H9 (cell line): Measurements from ENCODE around the gene LRRC61. TPM values are rescaled to one million over a fixed set of nuclear protein-coding genes. Genes with fewer than 3 reads are reported as not detected.

Source experiments
- DNase-seq: peaks from one replicate; pipeline ENCODE4 v3.0.0-alpha.2; 2017
- H2AFZ ChIP-seq: one replicate; pipeline ENCODE4 v1.6.1; 2013; ENCODE audit warnings: mild to moderate bottlenecking, low read length, control low read depth, moderate library complexity
- H2AK5ac ChIP-seq: 2 replicates; pipeline ENCODE4 v1.6.1; 2013; ENCODE audit warnings: low read length, control low read depth, mixed read lengths; ENCODE audit not compliant: insufficient read length
- H2BK120ac ChIP-seq: one replicate; pipeline ENCODE4 v1.6.1; 2013; ENCODE audit warnings: low read depth, mild to moderate bottlenecking, low read length, control low read depth, inconsistent platforms; ENCODE audit not compliant: poor library complexity, severe bottlenecking
- H2BK12ac ChIP-seq: 2 replicates; pipeline ENCODE4 v1.6.1; 2013; ENCODE audit warnings: low read length, control low read depth, mixed read lengths, low read depth; ENCODE audit not compliant: insufficient read length
- H2BK15ac ChIP-seq: 2 replicates; pipeline ENCODE4 v1.6.1; 2013; ENCODE audit warnings: low read depth, low read length, control low read depth
- H2BK20ac ChIP-seq: one replicate; pipeline ENCODE4 v1.6.1; 2013; ENCODE audit warnings: low read depth, mild to moderate bottlenecking, low read length, control low read depth, inconsistent platforms; ENCODE audit not compliant: poor library complexity, severe bottlenecking
- H2BK5ac ChIP-seq: 2 replicates; pipeline ENCODE4 v1.6.1; 2013; ENCODE audit warnings: low read length, control low read depth, mixed read lengths; ENCODE audit not compliant: insufficient read length
- H3K14ac ChIP-seq: 2 replicates; pipeline ENCODE4 v1.6.1; 2013; ENCODE audit warnings: low read length, control low read depth; ENCODE audit not compliant: insufficient read depth
- H3K18ac ChIP-seq: 2 replicates; pipeline ENCODE4 v1.6.1; 2013; ENCODE audit warnings: low read depth, mild to moderate bottlenecking, mixed read lengths, low read length, control low read depth; ENCODE audit not compliant: insufficient read length
- H3K23ac ChIP-seq: 2 replicates; pipeline ENCODE4 v1.6.1; 2013; ENCODE audit warnings: low read length, control low read depth, mixed read lengths, low read depth; ENCODE audit not compliant: insufficient read length
- H3K23me2 ChIP-seq: 2 replicates; pipeline ENCODE4 v1.6.1; 2013; ENCODE audit warnings: low read depth, mild to moderate bottlenecking, mixed read lengths, low read length, control low read depth; ENCODE audit not compliant: insufficient read length, poor library complexity, severe bottlenecking
- H3K27ac ChIP-seq: 2 replicates; pipeline ENCODE4 v1.5.1; 2013; ENCODE audit warnings: low read length, control low read depth, mixed read lengths, low read depth; ENCODE audit not compliant: insufficient read length
- H3K27me3 ChIP-seq: 2 replicates; pipeline ENCODE4 v1.6.1; 2013; ENCODE audit warnings: low read length, control low read depth, inconsistent platforms; ENCODE audit not compliant: insufficient read depth
- H3K4ac ChIP-seq: 2 replicates; pipeline ENCODE4 v1.6.1; 2013; ENCODE audit warnings: low read depth, mild to moderate bottlenecking, control low read depth, inconsistent platforms, low read length, moderate library complexity
- H3K4me1 ChIP-seq: 2 replicates; pipeline ENCODE4 v1.6.1; 2013; ENCODE audit warnings: low read length, control low read depth, inconsistent platforms; ENCODE audit not compliant: insufficient read depth
- H3K4me2 ChIP-seq: 2 replicates; pipeline ENCODE4 v1.6.1; 2013; ENCODE audit warnings: low read length, control low read depth, mixed read lengths; ENCODE audit not compliant: insufficient read length, insufficient read depth
- H3K56ac ChIP-seq: 2 replicates; pipeline ENCODE4 v1.6.1; 2013; ENCODE audit warnings: low read depth, mild to moderate bottlenecking, mixed read lengths, low read length, control low read depth; ENCODE audit not compliant: insufficient read length
- H3K79me1 ChIP-seq: 2 replicates; pipeline ENCODE4 v1.6.1; 2013; ENCODE audit warnings: low read depth, mild to moderate bottlenecking, moderate library complexity, low read length, control low read depth, inconsistent platforms; ENCODE audit not compliant: insufficient read depth, poor library complexity, severe bottlenecking
- H3K79me2 ChIP-seq: 2 replicates; pipeline ENCODE4 v1.6.1; 2013; ENCODE audit warnings: low read length, control low read depth, inconsistent platforms; ENCODE audit not compliant: insufficient read depth
- H3K9ac ChIP-seq: 2 replicates; pipeline ENCODE4 v1.6.1; 2013; ENCODE audit warnings: low read length, control low read depth, mixed read lengths; ENCODE audit not compliant: insufficient read length; ENCODE audit errors: extremely low read depth
- H3K9me3 ChIP-seq: one replicate; pipeline ENCODE4 v1.6.1; 2013; ENCODE audit warnings: low read depth, low read length, inconsistent platforms; ENCODE audit not compliant: control insufficient read depth
- H3T11ph ChIP-seq: one replicate; pipeline ENCODE4 v1.6.1; 2013; ENCODE audit warnings: mild to moderate bottlenecking, low read length, control low read depth, inconsistent platforms
- H4K20me1 ChIP-seq: one replicate; pipeline ENCODE4 v1.6.1; 2013; ENCODE audit not compliant: control insufficient read depth, insufficient read length, insufficient read depth
- H4K5ac ChIP-seq: 2 replicates; pipeline ENCODE4 v1.6.1; 2013; ENCODE audit warnings: low read depth, mild to moderate bottlenecking, mixed read lengths, low read length, control low read depth; ENCODE audit not compliant: insufficient read length
- H4K8ac ChIP-seq: replicated peaks from 2 replicates; pipeline ENCODE4 v1.6.1; 2013; ENCODE audit warnings: low read length, control low read depth, mixed read lengths, low read depth; ENCODE audit not compliant: insufficient read length
- H4K91ac ChIP-seq: 2 replicates; pipeline ENCODE4 v1.6.1; 2013; ENCODE audit warnings: low read depth, mild to moderate bottlenecking, moderate library complexity, mixed read lengths, low read length, control low read depth; ENCODE audit not compliant: insufficient read length
- H3K27ac Mint-ChIP-seq, 3 experiments: 2 replicates in 2 of 3; 3 replicates in 1 of 3; pipeline ENCODE4 v1.8.0; 2020 to 2021; ENCODE audit warnings: mixed read lengths in 3 of 3, mild to moderate bottlenecking in 1 of 3, moderate library complexity in 1 of 3
- H3K27me3 Mint-ChIP-seq: 2 replicates; pipeline ENCODE4 v1.8.0; 2021; ENCODE audit warnings: low read depth, mild to moderate bottlenecking, moderate library complexity, mixed read lengths
- H3K36me3 Mint-ChIP-seq, 3 experiments: 2 replicates in 2 of 3; 3 replicates in 1 of 3; pipeline ENCODE4 v1.8.0; 2020 to 2021; ENCODE audit warnings: low read depth in 3 of 3, mixed read lengths in 3 of 3; ENCODE audit not compliant: insufficient read depth in 1 of 3
- H3K4me1 Mint-ChIP-seq, 2 experiments: 2 replicates each; pipeline ENCODE4 v1.8.0; 2020; ENCODE audit warnings: mixed read lengths in 2 of 2
- H3K4me3 Mint-ChIP-seq, 2 experiments: 2 replicates in 1 of 2; 3 replicates in 1 of 2; pipeline ENCODE4 v1.8.0; 2020 to 2021; ENCODE audit warnings: mild to moderate bottlenecking in 2 of 2, mixed read lengths in 2 of 2, moderate library complexity in 1 of 2
- H3K9me3 Mint-ChIP-seq, 2 experiments: 2 replicates in 1 of 2; 3 replicates in 1 of 2; pipeline ENCODE4 v1.8.0; 2020; ENCODE audit warnings: mild to moderate bottlenecking in 2 of 2, mixed read lengths in 2 of 2, moderate library complexity in 1 of 2
- WGBS: extraction: QIAGEN DNeasy Blood & Tissue Kit; methylation state at CpG from one replicate; pipeline ENCODE4 v1.1.7; 2013; ENCODE audit warnings: missing lambda C conversion rate, low lambda C conversion rate, mixed read lengths; ENCODE audit not compliant: insufficient read length; ENCODE audit errors: extremely low coverage; 5-methylcytosine and 5-hydroxymethylcytosine counted together
- total RNA-seq: library from RNA; stranded (reverse); gene quantifications from 2 replicates; pipeline ENCODE4 v1.2.1, GENCODE V29; 2021
- TF ChIP-seq, protein P1 (sequence below): fragments of 200-600 bp; sonication (generic); conservative IDR thresholded peaks from 3 replicates; pipeline ENCODE4 v1.8.0; 2021; ENCODE audit warnings: antibody characterized with exemption, mild to moderate bottlenecking

The LRRC61 gene
- total RNA-seq, 1 experiment from 2014 or later: 24.4 TPM

DNA sequence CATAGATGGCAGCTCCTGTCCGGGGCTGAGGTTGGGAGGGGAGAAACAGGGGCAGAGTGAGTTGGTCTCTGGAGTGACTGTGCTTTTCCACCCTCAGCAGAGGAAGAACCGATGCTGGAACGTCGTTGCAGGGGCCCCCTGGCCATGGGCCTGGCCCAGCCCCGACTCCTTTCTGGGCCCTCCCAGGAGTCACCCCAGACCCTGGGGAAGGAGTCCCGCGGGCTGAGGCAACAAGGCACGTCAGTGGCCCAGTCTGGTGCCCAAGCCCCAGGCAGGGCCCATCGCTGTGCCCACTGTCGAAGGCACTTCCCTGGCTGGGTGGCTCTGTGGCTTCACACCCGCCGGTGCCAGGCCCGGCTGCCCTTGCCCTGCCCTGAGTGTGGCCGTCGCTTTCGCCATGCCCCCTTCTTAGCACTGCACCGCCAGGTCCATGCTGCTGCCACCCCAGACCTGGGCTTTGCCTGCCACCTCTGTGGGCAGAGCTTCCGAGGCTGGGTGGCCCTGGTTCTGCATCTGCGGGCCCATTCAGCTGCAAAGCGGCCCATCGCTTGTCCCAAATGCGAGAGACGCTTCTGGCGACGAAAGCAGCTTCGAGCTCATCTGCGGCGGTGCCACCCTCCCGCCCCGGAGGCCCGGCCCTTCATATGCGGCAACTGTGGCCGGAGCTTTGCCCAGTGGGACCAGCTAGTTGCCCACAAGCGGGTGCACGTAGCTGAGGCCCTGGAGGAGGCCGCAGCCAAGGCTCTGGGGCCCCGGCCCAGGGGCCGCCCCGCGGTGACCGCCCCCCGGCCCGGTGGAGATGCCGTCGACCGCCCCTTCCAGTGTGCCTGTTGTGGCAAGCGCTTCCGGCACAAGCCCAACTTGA is 48.2 kb downstream of the LRRC61 start:
- H3K4me1 ChIP-seq: peaks cover 3% of the 10 kb centered on the region; the same call in 1 of the 2 replicates
- no peak overlapping the region for H4K91ac ChIP-seq
- no peak overlapping the region for H3K18ac ChIP-seq
- H3K23ac ChIP-seq: no peak overlapping the region
- H3K4me1 Mint-ChIP-seq: peaks cover 45 to 57% of the 10 kb centered on the region in 2 experiments
- no peak overlapping the region for H3T11ph ChIP-seq
- no peak overlapping the region for H3K4me2 ChIP-seq
- no peaks in the 10 kb centered on the region; the same call in 1 of the 2 replicates for H3K27me3 Mint-ChIP-seq
- no peak overlapping the region for H3K4me3 Mint-ChIP-seq
- peaks cover 12% of the 10 kb centered on the region; the same call in 1 of the 2 replicates for H3K79me2 ChIP-seq
- H2AK5ac ChIP-seq: no peak overlapping the region
- no peak overlapping the region for H4K5ac ChIP-seq
- no peak overlapping the region for H3K27ac ChIP-seq
- no peak overlapping the region for H3K14ac ChIP-seq
- H3K36me3 Mint-ChIP-seq: peaks cover 30 to 54% (median 43%) of the 10 kb centered on the region in 3 experiments; a peak in 6 of 7 replicates
- H2BK5ac ChIP-seq: no peak overlapping the region
- no peak overlapping the region for H4K8ac ChIP-seq
- no peak overlapping the region for H3K56ac ChIP-seq
- no peak overlapping the region for H2BK120ac ChIP-seq
- H3K23me2 ChIP-seq: peaks cover 16% of the 10 kb centered on the region
- no peak overlapping the region for H3K9ac ChIP-seq
- no peak overlapping the region for H3K4ac ChIP-seq
- H2BK20ac ChIP-seq: no peak overlapping the region
- TF ChIP-seq, protein P1, sequence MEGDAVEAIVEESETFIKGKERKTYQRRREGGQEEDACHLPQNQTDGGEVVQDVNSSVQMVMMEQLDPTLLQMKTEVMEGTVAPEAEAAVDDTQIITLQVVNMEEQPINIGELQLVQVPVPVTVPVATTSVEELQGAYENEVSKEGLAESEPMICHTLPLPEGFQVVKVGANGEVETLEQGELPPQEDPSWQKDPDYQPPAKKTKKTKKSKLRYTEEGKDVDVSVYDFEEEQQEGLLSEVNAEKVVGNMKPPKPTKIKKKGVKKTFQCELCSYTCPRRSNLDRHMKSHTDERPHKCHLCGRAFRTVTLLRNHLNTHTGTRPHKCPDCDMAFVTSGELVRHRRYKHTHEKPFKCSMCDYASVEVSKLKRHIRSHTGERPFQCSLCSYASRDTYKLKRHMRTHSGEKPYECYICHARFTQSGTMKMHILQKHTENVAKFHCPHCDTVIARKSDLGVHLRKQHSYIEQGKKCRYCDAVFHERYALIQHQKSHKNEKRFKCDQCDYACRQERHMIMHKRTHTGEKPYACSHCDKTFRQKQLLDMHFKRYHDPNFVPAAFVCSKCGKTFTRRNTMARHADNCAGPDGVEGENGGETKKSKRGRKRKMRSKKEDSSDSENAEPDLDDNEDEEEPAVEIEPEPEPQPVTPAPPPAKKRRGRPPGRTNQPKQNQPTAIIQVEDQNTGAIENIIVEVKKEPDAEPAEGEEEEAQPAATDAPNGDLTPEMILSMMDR: no peak
- no peaks in the 10 kb centered on the region for H3K9me3 Mint-ChIP-seq
- no peak overlapping the region for H2AFZ ChIP-seq
- no peak overlapping the region for H2BK15ac ChIP-seq
- peak overlapping the region in 2 of 3 experiments; percentile 80 to 83; a peak in 2 of 7 replicates for H3K27ac Mint-ChIP-seq
- peak; percentile 28 for DNase-seq
- no peaks in the 10 kb centered on the region for H4K20me1 ChIP-seq
- H2BK12ac ChIP-seq: no peak overlapping the region
- no CpG with 5 or more reads among the region's 48 CpGs for WGBS
- H3K9me3 ChIP-seq: no peaks in the 10 kb centered on the region
- H3K79me1 ChIP-seq: peaks cover 7% of the 10 kb centered on the region
- no peaks in the 10 kb centered on the region for H3K27me3 ChIP-seq
